Glomerular visceral epithelial cell (primary cell): ENCODE measurements around the gene SDHB.
A peak's percentile ranks its signal among the peaks of the same experiment; 100 is the strongest.

Experiments used
- DNase-seq: peaks from one replicate; pipeline ENCODE4 v3.0.0-alpha.2; 2016; ENCODE audit errors: extremely low spot score

SDHB gene

DNA sequence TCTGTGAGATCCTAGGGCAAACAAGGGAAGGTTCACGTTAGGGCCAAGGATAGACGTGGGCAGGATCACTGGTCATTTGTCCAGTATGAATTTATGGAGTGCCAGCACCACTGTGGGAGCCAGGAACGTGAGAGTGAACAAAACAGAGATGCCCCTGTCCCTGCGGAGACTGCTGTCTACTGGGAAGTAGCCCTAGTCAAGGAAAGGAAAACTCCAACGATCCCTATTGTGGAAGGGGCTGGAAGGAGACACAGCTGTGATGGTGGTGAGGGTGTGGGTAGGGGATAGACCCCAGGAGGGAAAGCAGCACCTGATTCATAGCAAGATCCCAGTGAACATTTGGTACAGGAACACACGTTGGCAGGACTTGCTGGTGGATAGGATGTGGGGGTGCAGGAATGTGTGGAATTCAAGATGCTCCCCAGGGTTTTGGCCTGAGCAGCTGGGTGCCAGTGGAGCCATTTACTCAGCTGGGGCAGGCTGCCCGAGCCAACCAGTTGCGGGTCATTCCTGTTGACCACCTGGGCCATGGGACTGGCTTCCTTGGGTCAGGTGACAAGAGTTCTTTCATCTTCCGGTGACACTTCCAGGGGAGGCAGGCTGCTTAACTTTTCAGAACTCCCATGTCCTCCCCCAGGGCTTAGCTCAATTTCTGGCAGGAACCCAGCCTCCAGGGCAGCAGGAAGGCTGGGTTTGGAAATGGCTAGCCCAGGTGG is 40.9 kb downstream of the SDHB start:
- peak; percentile 92 for DNase-seq

DNA sequence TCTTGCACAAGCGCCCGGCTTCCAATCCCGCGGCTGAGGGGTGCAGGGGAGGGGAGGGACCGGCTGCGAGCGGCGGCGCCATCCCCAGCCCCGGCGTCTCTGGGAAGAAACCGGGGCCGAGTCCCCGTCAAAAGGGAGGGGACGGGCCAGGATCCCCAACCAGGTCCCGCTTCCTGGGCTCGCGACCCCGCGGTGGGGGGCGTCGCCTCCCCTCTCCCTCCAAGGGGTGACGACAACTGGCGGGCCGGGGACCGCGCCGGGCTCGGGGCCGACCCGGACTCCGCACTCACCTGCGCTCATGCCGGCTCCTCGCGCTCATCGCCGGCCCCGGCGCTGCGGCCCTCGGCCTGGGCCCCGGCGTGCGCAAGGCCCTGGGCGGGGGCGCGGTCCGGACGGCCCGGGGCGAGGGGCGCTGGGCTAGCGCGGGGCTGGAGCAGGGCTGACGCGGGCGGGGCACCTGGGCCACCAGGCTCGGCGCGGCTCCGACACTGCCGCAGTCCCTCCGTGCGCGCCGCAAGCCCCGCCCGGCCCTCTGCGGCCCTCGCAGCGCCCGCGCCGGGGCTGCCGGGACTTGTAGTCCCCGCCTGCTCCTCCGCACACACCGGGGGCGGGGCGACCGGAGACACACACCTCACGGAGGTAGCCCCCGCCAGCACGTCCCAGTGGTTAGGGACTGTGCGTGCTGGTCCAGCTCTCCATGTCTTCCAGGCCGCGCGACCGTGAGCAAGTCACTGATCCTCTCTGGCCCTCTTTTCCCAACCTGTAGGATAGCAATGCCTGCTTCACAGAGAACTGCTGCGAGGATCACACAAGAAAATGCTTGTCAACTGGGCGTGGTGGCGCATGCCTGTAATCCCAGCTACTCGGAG is 42.2 kb downstream of the SDHB start, which contains the start of gene ATP13A2:
ATP13A2 (minus strand) TSS at position 490 of the 869 bp plus-strand sequence; CDS start at position 300, 190 bp downstream.
- DNase-seq: peak; percentile 78

DNA sequence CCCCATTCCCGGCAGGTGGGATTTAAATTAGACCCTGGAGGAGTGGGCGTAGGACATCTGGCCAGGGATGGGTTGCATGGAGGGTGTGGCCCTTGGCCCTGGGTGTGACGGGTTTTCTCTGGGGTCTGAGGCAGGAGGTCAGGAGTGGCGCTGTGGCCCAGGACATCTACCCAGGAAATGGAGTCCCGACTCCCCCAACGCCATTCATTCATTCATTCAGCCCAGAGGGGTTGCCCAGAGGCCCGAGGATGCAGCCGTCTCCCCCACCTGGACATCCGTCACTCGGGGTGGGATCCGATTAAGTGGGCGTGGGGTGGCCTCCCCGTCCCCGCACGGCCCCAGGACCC is 42.8 kb downstream of the SDHB start:
- DNase-seq: no peak

DNA sequence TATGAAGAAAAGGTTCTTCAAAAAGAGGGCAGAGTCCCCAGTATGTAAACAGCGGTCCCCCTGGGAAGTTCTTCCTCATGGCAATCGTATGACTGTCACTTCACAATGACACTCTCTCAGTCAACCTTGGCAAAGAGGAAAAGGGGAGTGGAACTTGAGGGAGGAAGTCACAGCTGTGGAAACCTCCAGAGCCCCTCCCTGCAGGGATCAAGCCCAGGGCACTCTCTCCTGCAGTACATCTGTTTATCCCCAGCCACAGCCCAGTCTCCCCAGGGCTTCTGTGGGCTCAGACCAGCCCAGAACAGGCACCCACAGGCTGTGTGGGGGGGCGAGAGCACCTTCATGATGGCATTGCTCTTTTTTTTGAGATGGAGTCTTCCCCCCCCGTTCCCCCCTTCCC is 44.1 kb downstream of the SDHB start:
- DNase-seq: no peak

DNA sequence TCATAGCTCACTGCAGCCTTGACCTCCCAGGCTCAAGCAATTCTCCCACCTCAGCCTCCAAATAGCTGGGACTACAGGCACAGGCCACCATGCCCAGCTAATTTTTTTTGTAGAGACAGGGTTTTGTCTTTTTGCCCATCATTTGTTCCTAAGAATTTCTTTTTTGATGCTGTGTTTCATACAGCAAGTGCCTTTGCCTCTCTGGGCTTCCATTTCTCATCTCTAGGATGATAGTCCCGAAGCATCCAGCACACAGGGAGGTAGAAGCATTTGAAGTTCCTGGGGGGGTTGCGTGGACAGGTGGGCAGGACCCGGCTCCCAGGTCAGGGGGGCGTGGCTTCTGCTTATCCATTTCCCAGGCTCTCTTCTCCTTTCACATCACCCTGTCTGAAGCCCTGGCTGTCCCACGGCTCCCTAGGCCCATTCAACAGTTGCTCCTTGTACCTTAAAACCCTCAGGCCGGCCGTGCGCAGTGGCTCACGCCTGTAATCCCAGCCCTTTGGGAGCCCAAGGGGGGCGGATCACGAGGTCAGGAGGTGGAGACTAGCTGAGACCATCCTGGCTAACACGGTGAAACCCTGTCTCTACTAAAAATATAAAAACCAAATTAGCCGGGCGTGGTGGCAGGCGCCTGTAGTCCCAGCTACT is 45.5 kb downstream of the SDHB start:
- DNase-seq: no peak

DNA sequence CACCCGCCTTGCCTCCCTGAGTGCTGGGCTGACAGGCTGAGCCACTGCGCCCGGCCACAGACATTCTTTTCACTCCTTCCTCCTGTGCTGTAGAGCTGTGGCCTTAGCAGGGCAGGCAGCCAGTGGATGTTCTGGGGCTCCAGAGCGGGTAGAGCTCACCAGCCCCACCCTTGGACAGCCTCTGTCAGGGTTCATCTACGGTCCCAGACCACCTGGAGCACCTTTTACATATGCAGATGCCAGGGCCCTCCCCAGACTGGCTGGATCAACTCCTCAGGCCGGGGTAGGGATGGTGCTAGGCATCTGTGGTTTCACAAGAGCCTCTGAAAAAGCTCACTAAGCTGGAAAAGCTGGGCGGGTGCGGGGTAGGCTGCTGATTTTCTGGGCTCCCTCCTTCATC is 46.7 kb downstream of the SDHB start:
- no peak for DNase-seq

DNA sequence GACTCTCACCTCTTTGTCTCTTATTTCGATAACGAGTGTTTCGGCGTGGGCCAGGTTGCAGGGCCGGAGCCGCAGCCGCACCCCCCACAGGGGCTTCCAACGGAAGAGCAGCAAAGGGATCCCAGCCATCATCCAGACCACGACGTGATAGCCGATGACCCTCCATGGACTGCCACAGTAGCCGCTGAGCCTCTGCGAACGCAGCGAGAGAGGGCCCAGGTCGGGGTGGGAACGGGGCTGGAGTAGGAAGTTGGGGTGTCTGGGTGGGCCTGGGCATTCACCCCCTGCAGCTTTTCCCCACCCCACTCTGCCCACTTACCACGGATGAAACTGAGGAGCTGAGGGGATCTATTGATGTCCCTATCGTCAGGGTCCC is 48.5 kb downstream of the SDHB start:
- DNase-seq: no peak

DNA sequence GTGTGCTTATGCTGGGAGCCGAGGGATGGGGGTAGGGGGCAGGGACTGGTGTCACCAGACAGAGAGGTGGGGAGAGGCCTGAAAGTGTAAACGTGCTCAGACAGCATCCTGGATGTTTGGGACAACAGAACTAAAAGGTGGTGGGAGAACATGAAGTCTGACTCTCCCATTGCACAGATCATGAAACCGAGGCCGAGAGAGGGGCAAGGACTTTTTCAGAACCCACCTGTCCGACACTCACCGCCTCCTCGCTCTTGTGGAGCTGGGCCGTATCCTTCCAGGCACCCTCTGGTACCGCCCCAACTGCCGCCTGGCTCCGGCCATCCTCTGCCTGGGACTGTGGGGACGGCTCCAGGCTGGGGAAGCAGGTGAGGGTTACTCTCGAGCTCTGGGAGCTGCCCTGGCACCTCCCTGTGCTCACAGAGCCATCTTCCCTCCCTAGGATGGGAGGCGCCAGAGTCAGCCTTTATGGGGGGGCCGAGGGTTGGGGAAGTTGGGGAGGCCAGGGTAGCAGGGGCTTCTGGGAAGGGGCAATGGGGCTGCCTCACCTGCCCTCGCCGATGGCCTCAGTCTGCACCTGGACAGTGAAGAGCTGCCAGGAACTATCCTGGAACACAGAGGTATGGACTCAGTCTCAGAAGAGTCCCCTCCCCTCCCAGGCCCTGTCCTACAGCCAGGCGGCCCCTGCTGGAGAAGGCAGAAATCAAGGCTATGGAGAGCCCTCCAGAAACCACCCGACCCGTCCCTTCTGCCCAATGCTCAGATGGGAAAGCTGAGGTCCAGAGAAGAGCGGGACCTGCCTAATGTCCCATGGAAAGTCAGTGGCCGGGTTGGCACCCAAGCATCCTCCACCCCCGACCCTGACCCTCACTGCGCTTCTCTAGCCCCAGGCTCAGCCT is 49.1 kb downstream of the SDHB start:
- no peak for DNase-seq

DNA sequence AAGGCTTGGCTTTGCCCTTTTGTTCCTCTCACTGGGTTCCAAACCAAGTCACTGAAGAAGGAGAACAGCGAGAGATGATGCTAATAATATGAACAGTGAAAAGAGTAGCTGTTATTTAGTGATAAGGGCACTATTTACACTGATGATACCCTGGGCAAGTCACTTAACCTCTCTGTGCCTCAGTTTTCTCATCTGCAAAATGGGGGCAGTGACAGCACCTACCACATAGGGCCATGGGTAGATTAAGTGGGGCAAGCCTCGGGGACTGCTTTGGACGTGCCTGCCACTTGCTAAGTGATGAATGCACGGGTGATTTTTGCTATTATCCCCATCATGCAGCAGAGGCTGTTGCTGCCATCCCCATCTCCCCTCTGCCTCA is 51.3 kb downstream of the SDHB start:
- DNase-seq: no peak

DNA sequence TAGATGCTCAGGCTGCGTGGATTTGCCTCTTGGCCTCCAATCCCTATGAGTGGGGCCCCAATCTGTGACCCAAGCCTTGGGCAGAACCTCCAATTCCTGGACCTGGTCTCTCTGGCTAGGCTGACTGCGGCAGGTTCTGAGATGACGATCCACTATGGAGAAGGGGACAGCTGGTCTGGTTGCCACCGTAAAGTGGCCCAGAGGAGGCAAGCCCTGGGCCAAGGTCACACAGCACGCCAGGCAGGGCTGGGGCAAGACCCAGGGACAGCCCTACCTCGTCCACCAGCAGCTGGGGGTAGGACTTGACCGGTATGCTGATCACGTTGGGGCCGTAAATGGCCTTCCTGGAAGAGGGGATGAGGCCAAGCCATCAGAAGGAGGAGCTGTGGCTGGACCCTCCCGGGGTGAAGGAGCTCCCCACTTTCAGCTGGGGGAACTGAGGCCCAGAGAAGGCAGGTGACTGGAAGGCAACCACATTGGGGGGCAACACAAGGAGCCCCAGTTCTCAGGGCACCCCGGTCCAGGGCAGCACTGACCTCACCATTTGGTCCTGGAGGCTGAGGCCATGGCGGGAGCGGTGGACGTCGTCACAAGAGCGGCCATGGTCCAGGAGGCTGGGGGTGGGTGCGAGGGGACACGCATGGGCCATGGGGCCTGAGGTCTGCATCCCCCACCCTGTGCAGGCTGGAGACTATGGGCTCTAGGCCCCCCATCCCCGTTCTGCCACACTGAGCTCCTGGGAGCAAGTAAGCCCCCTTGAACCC is 51.9 kb downstream of the SDHB start:
- no peak for DNase-seq

DNA sequence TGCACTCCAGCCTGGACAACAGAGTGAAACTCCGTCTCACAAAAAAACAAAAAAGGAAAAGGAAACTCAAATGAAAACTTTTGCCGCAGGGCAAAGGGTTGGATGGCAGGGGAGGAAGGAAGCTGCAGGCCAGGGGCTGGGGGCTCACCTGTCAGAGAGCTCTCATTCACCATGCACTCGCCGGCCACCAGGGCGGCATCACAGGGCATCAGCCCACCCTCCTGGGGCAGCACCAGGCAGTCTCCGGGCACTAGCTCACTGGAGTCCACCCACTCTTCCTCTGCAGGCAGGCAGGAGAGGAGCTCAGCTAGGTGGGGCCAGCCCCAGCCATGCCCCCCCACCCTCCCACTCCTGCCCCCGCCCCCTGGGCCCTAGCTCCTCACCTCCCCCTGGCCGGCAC is 54.0 kb downstream of the SDHB start:
- no peak for DNase-seq

DNA sequence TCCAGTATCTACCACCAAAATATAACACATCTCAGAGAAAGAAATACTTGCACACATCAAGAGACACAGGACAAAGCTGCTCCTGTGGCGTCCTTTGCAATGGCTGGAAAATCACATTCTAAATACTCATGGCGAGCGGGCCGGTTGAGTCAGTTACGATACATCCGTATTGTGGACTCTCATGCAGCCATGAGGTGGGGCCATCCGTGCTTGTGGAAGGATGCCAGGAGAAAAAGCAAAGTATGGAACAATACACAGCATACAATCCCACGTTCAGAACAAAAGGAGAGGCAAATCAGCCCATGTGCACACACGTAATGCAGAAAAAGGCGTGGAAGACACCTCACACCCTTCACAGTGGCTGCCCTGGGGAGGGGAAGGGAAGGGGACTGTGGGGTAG is 55.2 kb downstream of the SDHB start:
- DNase-seq: no peak

DNA sequence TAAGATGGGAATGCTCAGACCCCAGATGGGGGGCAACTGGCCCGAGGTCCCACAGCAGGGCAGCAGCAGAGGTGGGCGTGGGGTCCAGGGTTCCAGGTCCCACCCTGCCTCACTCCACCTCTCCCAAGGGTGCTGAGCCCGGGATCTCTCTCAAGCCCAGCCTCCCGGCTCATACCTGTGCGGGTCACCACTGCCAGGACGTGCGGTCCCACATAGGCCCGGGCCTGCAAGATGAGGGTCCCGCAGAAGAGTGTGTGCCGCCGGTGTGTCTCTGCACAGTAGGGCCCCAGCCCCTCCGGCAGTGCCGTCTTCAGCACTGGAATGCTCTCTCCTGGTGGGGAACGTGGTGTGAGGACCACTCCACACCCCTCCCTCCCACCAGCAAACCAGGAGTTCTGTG is 57.0 kb downstream of the SDHB start:
- no peak for DNase-seq

DNA sequence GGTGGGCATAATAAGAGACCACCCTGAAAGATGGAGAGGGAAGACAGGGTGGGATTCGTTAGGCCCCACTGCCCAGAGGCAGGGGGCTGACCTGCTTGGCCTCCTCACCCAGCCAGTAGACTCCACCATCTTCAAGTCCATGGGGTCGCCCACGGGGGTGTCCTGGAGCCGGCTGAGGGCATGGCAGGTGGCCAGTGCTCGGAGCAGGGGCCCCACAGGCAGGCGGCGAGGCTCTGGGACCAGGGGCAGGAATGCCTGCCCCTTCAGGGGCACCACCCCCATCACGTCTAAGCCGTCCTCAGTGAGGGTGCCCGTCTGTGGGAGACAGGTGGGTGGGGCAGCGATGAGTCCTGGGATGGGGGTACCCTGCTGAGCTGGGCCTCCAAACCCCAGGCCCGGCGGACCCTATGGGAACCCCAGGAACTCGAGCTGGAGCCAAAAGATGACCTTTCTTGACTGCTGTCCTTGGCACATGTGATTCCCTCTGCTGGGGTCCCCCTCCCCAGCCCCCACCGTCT is 60.3 kb downstream of the SDHB start:
- DNase-seq: no peak

DNA sequence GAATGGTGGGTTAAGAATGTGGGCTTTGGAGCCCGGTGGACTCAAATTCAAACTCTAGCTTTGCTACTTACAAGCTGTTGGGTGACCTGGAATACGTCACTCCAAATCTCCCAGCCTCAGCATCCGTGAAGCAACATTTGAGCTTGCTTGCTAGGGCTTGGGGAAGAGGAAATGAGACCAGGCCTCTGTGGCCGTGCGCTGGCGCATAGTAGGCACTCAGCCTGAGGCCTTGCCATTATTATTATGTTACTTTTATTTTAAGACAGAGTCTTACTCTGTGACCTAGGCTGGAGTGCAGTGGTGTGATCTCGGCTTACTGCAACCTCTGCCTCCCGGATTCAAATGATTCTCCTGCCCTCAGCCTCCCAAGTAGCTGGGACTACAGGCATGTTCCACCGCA is 61.2 kb downstream of the SDHB start:
- no peak for DNase-seq

DNA sequence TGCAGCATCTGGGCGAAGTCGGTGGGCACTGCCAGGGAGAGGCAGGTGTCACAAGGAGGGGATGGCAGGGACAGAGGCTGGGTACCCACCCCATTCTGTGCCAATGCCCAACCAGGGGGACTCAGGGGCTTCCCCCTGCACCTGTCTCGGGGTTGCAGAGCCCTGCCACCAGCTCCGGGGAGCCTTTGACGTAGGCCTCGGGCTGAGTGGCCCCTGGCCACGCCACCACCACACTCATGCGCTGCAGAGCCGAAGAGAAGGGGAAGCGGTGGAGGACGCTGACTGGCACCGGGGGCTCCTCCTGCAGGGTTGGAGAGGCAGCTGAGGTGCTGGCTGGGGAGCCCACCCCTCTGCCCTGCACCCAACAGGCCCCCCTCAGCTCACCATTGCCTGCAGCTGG is 61.7 kb downstream of the SDHB start:
- DNase-seq: no peak

DNA sequence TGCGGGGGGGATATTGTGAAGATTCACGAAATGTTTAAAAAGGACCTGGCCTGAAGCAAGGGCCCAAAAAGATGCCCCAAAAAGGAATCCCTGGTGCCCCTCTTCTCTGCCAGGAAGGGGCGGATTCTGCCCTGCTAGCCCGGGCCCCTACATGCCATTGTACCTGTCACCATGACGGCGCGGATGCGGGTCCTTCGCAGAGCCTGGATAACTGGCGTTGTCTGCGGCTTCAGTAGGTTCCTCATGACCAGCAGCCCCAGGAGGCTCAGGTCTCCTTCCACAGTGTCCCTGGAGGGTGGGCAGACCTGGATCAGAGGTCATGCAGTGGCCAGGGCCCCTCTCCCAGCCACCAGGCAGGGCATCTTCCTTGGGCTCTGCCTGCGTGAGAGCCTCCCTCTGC is 62.3 kb downstream of the SDHB start:
- no peak for DNase-seq

DNA sequence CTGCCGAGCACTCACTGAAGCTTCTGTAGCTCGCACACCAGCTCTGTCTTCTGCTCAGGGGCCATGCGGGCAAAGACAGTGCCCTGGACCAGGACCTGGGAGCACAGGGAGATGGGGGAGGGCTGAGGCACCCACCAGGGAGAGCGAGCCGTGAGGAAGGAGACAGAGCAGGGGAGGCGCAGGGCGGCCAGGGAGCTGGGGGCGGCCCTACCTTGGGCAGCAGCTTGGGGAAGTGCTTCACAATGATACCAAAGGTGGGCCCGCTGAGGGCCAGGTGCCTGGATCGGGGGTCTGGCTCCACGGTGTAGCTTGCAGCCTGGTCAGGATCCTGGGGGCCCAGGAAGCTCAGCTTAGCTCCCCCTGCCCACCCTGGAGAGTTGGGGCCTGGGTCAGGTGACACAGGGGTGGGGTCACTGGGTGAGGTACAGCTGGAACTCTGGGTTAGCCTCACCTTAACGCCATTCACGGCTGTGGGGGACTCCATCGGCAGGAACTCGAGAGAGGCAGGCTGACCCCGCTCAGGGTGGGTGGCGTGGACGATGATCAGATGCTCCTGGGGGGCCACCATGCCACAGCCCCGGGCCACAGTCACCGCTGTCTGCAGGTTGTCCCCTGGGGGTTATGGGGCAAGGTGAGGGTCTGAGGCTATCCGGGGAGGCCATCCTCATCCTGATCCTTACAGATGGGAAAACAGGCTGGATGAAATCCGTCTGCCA is 64.0 kb downstream of the SDHB start:
- no peak for DNase-seq

DNA sequence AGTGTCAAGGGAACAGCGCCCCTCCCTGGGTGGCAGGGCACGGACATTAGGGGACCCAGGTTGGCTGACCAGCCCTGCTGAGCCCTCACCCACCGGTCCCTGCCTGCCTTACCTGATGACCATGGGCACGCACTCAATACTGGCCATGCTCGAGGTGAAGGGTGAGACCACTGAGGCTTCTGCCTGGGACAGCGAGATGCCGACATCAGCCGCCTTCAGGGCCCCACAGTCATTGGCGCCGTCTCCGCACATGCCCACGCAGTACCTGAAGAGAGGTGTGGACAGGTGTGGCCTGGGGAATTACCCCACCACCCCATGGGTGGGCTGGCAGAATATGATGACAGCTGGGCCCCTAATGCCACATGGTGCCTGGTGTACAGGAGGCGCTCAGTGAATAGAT is 65.6 kb downstream of the SDHB start:
- DNase-seq: no peak

DNA sequence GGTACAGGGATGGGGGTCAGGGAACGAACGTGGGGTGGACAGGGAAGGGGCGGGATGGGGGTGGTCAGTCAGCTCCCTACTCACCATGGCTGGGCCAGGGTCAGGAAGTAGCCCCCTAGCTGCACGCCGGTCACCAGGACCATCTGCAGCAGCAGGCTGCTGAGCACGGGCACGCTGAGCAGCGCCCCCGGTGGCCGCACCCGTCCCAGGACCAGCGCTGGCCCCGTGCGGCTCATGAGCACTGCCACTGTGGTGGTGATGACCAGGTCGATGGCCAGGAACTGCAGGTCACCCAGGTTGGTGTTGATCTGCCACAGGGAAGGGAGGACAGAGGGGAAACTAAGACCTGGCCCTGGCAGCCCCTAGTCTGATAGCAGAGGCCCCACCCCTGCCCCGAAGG is 66.9 kb downstream of the SDHB start:
- no peak for DNase-seq
